SU-DHL-6 (cell line): ENCODE results near the gene POTEG.
"Not testable (repeated sequence)": the region's sequence is repeated elsewhere in the genome, so short reads cannot be mapped to it uniquely, and the experiment has no call there.

Source experiments
- EZH2phosphoT487 ChIP-seq: fragments of 200-600 bp; sonication (generic), shearing (Covaris generic); conservative IDR thresholded peaks from 2 replicates; pipeline ENCODE4 v1.6.1; 2018; ENCODE audit warnings: mild to moderate bottlenecking, antibody characterized with exemption, low read length, moderate library complexity, mixed read lengths
- TF ChIP-seq, protein P1 (sequence below): fragments of 200-600 bp; sonication (generic); IDR thresholded peaks from one replicate; pipeline ENCODE4 v1.5.1; 2017; ENCODE audit warnings: antibody characterized with exemption, mild to moderate bottlenecking, low read length, moderate library complexity; ENCODE audit not compliant: insufficient read depth, poor library complexity, severe bottlenecking

DNA sequence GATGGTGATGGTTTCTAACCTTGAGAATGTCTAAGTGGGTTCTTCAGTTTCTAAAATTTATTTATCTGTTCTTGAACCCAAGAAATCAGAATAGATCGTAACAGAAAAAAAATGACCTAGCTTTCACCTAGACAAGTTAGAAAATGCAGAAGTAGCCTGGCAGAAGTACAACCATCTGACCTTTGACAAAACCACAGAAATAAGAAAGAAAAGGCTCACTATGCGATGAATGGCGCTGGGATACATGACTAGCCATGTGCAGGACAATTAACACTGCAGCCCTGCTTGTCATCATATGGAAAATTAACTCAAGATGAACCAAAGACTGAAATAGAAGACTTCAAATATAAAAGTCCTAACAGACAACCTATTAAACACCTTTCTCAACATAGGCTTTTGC, 5.7 kb upstream of the POTEG start:
- TF ChIP-seq, protein P1, sequence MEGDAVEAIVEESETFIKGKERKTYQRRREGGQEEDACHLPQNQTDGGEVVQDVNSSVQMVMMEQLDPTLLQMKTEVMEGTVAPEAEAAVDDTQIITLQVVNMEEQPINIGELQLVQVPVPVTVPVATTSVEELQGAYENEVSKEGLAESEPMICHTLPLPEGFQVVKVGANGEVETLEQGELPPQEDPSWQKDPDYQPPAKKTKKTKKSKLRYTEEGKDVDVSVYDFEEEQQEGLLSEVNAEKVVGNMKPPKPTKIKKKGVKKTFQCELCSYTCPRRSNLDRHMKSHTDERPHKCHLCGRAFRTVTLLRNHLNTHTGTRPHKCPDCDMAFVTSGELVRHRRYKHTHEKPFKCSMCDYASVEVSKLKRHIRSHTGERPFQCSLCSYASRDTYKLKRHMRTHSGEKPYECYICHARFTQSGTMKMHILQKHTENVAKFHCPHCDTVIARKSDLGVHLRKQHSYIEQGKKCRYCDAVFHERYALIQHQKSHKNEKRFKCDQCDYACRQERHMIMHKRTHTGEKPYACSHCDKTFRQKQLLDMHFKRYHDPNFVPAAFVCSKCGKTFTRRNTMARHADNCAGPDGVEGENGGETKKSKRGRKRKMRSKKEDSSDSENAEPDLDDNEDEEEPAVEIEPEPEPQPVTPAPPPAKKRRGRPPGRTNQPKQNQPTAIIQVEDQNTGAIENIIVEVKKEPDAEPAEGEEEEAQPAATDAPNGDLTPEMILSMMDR = not testable (repeated sequence)
- not testable (repeated sequence) for TF ChIP-seq EZH2phosphoT487
